Activated CD4-positive, alpha-beta T cell treated with anti-CD3 and anti-CD28 coated beads, Interleukin-2, Interleukin-6, amounts not matched to agents 100 ng/mL and 50 ng/mL, durations not matched to agents 16 hours and 8 hours (primary cell): Measurements from ENCODE around the gene C1QTNF6.
"Not testable (repeated sequence)": the region's sequence is repeated elsewhere in the genome, so short reads cannot be mapped to it uniquely, and the experiment has no call there.

Source experiments
- DNase-seq: peaks from one replicate; pipeline ENCODE4 v3.0.0-alpha.2; 2020

The C1QTNF6 gene

GRCh38 chr22:37206841-37207821, 19.1 kb upstream of the C1QTNF6 start:
- no peak for DNase-seq

DNA sequence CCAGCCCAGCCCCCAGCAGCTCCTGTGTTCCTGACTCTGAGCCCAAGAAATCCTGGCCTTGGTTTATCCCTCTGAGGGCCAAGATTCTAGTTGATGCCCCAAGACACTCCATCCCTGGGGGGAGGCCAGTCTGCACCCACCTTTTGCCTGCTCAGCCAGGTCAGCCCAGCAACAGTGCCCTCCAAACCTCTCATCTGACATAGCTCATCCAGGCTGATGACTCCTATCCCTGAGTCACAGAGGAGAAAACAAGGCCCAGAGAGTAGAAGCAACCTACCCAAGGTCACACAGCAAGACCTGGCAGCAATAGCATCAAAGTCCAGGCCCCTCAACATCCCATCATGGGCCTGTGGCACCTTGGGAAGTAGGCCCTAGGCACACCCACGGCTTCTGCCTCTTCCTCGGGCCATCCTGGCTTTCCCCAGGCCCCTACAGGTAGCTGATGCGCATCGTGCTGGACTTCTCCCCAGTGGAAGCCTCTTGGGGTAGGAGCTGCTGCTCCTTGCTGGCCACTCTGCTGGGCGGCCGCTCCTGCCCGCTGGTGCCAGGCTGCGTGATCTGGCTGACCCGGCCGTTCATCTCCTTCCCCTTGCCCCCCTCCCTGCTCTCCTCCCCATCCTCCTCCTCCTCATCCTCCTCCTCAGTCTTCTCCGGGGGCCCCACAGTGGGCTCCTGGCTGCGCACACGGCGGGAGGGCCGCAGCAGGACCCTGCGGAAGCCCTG, 18.2 kb upstream of the C1QTNF6 start:
- DNase-seq: no peak

DNA sequence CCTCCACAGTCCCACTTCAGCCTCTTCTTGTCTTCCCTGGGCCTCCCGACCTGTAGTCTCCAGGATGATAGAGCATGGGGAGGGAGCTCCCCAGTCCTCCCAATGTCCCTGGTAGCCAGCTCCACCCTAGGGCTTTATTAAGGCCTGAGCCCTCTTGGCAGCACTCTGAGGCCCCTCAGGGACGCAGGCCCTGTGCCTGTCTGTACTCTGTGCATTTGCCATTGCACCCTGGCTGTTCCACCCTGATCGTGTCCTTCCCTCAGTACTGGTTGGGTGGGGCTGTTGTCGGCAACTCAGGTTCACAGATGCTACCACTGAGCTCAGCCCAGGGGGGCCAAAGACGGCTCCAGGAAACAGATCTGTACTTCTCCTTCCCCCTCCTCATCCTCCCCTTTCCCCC, 17.0 kb upstream of the C1QTNF6 start:
- DNase-seq: no peak

DNA sequence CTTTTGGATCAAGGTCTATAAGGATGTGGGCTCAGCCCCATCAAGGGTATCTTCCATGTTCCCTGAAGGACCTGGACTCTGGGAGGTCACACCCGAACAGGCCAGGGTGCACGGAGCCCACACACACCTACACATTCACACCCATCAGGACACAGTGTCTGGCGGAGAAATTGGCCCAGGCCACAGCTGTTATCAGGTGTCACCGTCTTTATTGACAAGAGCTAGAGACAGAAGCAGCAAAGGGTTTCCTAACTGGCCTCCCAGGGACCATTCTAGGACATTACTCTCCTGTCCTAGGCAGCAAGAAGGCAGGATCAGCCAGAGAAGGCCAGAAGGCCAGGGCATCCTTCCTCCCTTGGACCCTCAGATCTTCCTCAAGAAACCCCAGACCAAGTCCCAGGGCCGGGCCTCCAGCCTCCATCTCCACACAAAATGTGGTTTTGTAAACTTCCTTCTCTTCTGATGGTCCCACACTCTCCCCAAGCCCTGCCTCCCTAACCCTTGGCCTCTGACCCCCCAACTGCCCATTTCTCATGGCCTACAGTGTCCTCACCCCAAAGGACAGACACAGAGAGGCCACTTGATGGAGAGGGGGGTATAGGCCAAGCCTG, 16.1 kb upstream of the C1QTNF6 start:
- DNase-seq: no peak

GRCh38 chr22:37203354-37204044, 15.5 kb upstream of the C1QTNF6 start:
- no peak for DNase-seq

DNA sequence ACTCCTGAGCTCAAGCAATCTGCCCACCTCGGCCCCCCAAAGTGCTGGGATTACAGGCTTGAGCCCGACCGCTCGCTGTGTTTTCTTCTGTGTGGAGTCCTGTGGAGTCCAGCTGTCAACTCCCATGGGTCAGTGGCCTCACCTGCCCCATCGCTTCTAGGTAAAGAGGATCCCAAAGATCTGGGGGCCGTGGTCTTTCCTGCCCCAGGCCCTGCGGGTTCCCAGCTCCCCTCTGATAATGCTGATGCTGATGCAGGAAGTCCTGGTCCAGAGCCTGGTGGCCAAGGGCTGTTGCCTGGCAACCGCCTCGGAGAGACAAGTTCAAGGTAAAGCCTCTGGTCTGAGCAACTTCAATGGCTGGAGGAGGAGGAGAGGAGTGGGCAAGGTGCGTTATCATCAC, 14.7 kb upstream of the C1QTNF6 start:
- DNase-seq: no peak

DNA sequence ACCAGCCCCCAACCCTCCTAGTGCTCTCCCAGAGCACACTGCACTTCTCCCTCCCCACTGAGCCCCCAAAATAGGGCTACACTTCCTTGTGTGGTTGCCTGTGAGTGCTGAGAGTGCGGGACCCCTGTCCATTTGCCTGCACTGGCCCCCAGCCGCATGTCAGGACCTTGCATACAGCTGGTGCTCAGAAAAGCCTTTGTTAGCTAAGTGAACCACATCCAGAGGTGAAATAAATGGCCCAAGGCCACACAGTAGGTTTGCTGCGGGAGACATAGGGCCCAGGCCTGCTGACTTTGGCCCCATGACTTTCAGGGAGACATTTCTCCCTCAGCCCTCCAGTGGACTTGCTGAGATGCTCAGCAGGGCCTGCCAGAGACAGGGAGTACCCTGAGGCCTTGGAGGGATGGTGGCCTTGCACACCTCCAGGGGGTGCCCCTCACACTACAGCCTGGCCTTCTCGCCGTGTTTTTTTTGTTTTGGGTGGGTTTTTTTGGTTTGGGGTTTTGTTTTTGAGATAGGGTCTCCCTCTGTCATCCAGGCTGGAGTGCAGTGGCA, 14.0 kb upstream of the C1QTNF6 start:
- no peak for DNase-seq

- DNase-seq: not testable (repeated sequence)
Measured at GRCh38 chr22:37201443-37201820, 13.4 kb upstream of the C1QTNF6 start.

- DNase-seq: no peak
Measured at GRCh38 chr22:37199760-37200108, 11.7 kb upstream of the C1QTNF6 start.

DNA sequence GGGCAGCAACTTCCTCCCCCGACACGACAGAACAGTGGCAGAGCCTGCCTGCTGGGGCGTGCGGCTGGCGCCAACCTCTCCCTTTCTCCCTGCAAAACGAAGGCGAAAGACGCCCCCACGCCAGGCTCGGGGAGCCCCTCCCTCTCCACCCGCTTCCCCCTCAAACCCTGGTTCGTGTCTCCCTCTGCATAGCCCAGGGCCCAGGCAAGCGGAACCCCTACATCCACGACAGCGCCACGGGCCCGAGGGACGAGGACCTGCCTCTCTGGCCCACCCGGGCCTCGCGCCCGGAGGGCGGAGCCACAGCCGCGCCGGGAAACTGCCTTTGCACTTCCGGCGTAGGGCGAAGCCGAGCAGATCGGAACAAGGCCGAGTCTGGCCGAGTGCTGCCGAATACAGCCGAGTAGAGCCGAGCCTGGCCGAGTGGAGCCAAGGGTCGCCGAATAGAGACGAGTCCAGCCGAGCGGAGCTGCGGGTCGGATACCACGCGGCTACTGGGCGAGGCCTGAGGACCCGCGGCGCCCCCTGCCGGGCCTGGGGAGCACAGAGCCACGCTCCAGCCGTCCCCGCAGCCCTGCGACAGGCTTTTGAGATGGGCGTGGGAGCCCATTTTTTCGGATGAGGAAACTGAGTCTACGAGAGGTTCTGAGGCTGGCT, 11.2 kb upstream of the C1QTNF6 start:
- DNase-seq: peak; percentile 100

GRCh38 chr22:37198258-37199102, 10.4 kb upstream of the C1QTNF6 start:
- DNase-seq: peak; percentile 93

DNA sequence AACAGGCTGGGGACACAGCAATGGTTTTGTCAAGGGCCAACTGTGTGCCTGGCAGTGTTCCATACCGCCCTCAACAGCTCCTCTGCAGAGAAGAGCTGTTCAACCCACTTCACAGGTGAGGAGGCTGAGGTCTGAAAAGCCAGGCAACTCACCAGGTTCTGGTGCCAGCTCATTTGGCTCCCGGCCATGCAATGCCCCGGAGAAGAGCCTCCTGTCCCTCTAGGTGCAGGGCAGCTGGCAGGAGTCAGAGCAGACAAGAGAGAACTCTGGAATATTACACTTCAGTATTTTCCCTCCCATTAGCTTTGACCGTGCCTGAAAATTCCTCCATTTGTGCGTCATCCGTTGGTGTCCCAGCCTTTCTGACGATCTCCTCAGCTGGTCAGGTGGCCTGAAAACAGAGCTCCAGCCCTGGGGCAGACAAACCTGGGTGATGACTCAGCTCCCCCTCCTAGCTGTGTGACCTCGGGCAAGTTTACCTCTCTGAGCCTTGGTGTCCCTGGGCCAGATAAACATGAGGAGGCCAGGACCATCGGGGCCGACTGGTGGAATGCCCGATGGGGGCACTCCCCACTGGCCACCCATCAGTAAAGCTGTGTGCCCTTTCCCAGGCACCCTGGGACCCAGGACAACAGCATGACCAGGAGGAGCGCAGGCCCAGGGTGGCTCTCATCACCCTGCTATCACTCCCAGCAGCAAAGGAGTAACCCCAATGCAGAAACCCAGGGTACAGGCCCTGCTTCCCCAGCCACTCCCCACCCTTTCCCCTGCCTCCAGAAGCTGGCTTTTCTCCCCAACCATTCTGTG, 9.6 kb upstream of the C1QTNF6 start:
- DNase-seq: no peak

DNA sequence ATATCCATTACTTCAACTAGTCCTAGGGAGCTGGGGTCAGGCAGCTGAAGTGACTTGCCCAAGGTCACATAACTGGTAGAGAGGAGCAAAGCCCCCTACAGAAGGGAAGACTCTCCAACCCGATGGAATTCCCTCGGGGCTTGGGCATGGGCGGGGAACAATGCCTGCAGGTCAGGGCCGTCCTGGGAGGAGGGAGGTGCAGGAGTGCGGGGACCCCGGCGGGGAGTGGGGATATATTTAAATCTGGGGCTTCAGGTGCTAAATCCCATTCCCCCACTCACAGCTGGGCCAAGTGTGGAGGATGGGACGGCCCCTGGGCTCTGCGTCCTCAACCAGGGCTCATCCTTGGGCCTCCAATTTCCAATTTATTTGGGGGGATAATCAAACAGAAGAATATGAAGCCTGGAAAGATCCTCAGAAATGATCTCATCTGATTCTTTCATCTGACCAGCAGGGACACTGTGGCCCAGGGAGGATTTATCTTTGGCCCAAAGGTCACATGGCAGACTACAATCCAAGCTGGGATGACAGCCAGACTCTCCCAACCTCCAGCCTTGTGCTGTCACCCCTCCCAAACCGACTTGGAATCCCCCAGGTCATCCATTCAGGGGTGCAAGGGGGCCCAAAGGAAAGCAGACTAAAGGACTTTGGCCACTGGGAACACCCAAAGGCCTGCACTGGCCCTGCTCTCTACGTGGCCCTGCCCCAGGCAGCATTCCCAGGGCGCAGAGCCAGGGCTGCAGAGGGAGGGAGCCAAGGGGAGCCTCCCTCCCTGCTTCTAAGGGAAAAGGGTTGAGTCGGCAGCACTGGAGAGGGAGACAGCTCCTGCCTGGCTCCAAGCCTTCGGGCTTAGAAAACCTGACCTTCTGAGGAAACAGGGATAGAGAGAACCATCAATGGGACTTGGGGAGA, 8.7 kb upstream of the C1QTNF6 start:
- no peak for DNase-seq

DNA sequence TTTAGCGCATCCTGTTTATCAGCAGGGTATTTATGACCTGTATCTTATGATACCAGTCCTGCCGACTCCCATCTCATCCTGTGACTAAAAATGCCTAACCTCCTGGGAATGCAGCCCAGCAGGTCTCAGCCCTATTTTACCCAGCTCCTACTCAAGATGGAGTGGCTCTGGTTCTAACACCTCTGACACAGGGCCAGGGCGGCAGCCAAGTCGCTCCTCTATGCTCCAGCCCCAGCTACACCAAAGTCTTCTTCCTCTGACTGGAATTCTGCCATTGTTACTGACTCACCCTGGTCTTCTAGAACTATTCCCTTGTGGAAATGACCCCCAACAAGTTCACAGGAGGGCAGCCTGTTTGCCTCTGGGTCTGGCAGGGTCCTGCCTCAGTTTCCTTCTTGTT, 7.9 kb upstream of the C1QTNF6 start:
- DNase-seq: no peak

GRCh38 chr22:37194750-37195149, 6.7 kb upstream of the C1QTNF6 start:
- DNase-seq: no peak

DNA sequence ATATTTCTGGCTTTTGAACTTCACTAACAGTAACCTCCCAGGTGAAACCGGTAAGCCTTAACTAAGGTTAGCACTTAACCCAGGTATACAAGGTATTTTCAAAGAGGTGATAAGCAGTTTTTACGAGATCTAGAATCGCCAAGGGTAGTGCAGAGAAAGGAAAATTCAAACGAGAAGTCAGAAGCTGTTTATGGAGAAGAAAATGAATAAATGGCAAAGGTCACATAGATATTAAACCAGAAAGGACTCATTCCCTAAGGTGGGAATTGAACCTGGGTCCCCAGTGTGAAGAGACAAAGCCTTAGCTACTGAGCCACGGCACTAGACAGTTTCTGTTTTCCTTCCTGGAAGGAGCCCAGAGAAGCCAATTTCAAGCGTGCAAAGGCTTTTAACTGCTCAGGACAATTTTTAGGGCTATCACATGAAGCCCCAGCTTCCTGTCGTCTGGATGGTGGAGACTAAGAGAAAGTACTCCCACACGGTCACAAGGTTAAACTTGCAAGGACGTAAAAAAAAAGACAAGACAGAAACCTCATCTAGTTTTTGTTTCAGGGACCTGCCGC, 5.7 kb upstream of the C1QTNF6 start:
- peak; percentile 75 for DNase-seq

DNA sequence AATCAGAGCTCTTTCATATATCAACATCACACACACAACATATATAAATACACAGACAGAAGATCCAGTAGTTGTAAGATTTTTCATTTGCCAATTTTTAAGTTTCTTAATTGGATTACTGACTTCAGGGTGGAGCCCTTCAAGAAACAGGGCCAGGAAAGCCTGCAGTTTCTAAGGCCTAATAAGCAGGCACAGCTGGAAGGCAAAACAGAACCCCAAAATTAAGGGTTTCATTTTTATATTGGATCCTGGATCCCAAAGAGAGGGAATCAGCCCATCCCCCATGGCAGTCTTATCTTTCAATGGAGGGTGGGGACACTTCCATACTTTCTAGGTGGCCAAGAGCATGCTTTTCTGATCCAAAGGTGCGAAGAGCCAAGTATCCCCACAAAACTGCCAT, 4.7 kb upstream of the C1QTNF6 start:
- DNase-seq: no peak

GRCh38 chr22:37192204-37192603, 4.2 kb upstream of the C1QTNF6 start:
- no peak for DNase-seq

DNA sequence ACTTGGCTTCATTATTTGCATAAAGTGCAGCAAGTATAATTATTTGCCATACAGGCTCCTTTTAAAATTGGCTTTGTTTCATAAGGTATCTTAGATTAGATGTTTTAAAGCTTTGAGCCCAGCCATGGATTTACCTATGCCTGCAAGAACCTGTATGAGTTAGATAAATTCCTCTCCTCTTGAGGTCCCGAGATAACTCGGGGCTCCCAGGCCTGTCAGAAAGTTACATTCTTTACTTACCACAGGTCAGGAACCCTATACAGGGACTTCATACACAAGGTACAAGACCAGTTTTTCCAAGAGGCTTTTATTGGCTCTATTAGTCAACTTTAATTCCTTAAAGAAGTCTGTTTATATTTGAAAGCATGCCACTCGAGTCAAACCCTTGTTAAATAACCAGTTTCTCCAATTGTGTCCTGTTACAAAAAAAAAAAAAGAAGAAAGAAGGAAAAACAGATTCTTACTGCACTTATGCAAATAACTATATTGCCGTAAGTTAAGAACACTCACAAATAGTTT, 2.3 kb upstream of the C1QTNF6 start:
- no peak for DNase-seq
